ENCODE measurements around the gene GALP. TPM values are rescaled to one million over a fixed set of nuclear protein-coding genes. Genes with fewer than 3 reads are reported as not detected.

The GALP gene
- total RNA-seq, 5 donors from 2014 or later (not counting 1 experiment from before 2014, with no cell fraction given): not detected

GRCh38 chr19:56159622-56160271, 16.1 kb upstream of the GALP start:
- POLR2A ChIA-PET: no interaction called here
- WGBS (ENCODE audit: insufficient coverage): 97% methylated on average over 60 of the region's 69 CpGs
- H3K36me3 Mint-ChIP-seq: peaks cover 34% of the 10 kb centered on the region
- no peaks in the 10 kb centered on the region for H3K27me3 Mint-ChIP-seq
- no peak overlapping the region for H3K4me3 ChIP-seq (ENCODE audit: control insufficient read depth in 1 of 2, extremely low read depth in 1 of 2, low read length in 1 of 2)
- ATAC-seq (replicated peaks in 1 of 4) (no peak), DNase-seq (no peak)
- no peak overlapping the region for H3K27ac ChIP-seq (ENCODE audit: low read length)
- H3K27ac Mint-ChIP-seq: no peak overlapping the region
- peaks cover 0 to 9% of the 10 kb centered on the region in 2 experiments for H3K27me3 ChIP-seq (replicated peaks in 1 of 2; ENCODE audit: control insufficient read depth in 2 of 2, extremely low read depth in 1 of 2, insufficient read depth in 2 of 2, low read length in 1 of 2)
- H3K9me3 Mint-ChIP-seq: no peaks in the 10 kb centered on the region
- H3K9me3 ChIP-seq: no peaks in the 10 kb centered on the region
- H3K4me1 ChIP-seq (ENCODE audit: control insufficient read depth in 1 of 2, extremely low read depth in 1 of 2, insufficient read depth in 2 of 2, low read length in 2 of 2): no peaks in the 10 kb centered on the region
- CTCF ChIA-PET: no interaction called here
- peaks cover 31 to 35% of the 10 kb centered on the region in 2 donors for H3K36me3 ChIP-seq (ENCODE audit: control insufficient read depth in 2 of 2, extremely low read depth in 1 of 2, insufficient read depth in 1 of 2, low read length in 1 of 2)
- no peak overlapping the region for H3K4me3 Mint-ChIP-seq
- peaks cover 0 to 8% (median 8%) of the 10 kb centered on the region in 3 donors for H3K4me1 Mint-ChIP-seq

DNA sequence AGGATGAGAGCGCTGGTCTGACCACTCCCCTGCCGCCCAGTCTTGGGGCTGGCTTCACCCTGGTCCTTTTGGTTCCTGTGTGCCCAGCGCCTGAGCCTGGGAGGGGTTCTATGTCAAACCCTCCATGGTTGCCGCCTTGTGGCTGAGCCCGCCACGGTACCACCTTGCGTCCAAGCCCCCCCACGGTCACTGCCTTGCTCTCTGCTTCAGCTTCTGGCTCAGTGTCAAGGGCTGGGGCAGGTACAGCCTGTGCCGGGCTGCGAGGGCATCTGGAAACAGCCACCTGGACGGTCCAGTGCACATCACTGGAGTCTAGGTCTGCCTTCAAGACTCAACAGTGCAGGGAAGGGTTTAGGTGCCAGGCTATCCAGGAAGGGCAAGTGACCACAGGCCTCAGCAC, 14.3 kb upstream of the GALP start:
- ChIA-PET CTCF (interaction anchor here in 1 of 2 donors (0.7 kb wide), 1 partner anchor 34 kb away, joined by 3 read pairs; no protein-coding TSS in a partner anchor), POLR2A (no interaction called here)
- H3K4me3 Mint-ChIP-seq: no peak overlapping the region
- no peak for ATAC-seq (replicated peaks in 1 of 4)
- DNase-seq: no peak
- no peaks in the 10 kb centered on the region for H3K4me1 ChIP-seq (ENCODE audit: control insufficient read depth in 1 of 2, extremely low read depth in 1 of 2, insufficient read depth in 2 of 2, low read length in 2 of 2)
- H3K27me3 ChIP-seq (replicated peaks in 1 of 2; ENCODE audit: control insufficient read depth in 2 of 2, extremely low read depth in 1 of 2, insufficient read depth in 2 of 2, low read length in 1 of 2): peaks cover 0 to 15% of the 10 kb centered on the region in 2 experiments
- no peaks in the 10 kb centered on the region for H3K9me3 Mint-ChIP-seq
- peaks cover 22% of the 10 kb centered on the region for H3K36me3 Mint-ChIP-seq
- H3K9me3 ChIP-seq: no peaks in the 10 kb centered on the region
- H3K4me1 Mint-ChIP-seq: peaks cover 0 to 8% (median 8%) of the 10 kb centered on the region in 3 donors
- H3K27me3 Mint-ChIP-seq: peaks cover 0 to 5% of the 10 kb centered on the region in 2 donors
- WGBS (ENCODE audit: insufficient coverage): 96% methylated on average over 10 of the region's 11 CpGs
- H3K27ac ChIP-seq (ENCODE audit: low read length): no peak overlapping the region
- no peak overlapping the region for H3K4me3 ChIP-seq (ENCODE audit: control insufficient read depth in 1 of 2, extremely low read depth in 1 of 2, low read length in 1 of 2)
- peaks cover 14 to 21% of the 10 kb centered on the region in 2 donors for H3K36me3 ChIP-seq (ENCODE audit: control insufficient read depth in 2 of 2, extremely low read depth in 1 of 2, insufficient read depth in 1 of 2, low read length in 1 of 2)
- H3K27ac Mint-ChIP-seq: no peak overlapping the region

DNA sequence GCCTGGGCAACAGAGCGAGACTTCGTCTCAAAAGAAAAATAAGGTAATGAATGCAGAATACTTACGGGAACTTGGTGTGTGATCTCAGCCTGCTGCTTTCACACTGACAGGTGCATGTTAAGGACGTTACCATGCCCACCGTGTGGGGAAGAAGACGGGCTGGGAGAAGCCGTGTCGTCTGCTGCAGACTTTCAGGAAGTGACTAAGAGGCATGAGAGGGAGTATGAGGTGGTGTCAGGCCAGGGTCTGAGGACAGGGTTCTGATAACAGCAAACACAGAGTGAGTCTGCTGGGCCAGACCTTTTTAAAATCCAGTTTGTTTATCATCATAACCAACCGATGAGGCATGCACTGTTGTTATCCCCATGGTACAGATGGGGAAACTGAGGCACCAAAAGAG, 13.6 kb upstream of the GALP start:
- POLR2A ChIA-PET: no interaction called here
- no peak for ATAC-seq (replicated peaks in 1 of 4)

DNA sequence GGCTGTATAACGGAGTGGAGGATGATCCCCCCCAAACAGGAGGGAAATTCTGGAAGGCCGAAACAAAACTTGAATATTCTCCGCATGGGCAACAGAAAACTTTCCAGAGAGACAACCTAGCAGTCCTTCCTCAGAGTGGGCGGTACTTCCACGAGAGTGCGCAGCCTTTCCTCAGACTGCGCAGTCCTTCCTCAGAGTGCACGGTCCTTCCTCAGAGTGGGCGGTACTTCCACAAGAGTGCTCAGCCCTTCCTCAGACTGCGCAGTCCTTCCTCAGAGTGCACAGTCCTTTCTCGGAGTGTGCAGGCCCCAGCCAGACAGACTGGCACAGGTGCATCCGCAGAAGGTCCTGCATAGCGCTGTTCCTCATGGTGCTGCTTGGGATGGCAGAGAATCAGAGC, 12.7 kb upstream of the GALP start:
- ChIA-PET POLR2A (no interaction called here), CTCF (no interaction called here)
- H3K4me1 Mint-ChIP-seq: peaks cover 0 to 8% (median 8%) of the 10 kb centered on the region in 3 donors
- Histone ChIP-seq H3K9me3 (no peaks in the 10 kb centered on the region), H3K27ac (ENCODE audit: low read length) (no peak overlapping the region), H3K36me3 (ENCODE audit: control insufficient read depth in 2 of 2, extremely low read depth in 1 of 2, insufficient read depth in 1 of 2, low read length in 1 of 2) (peaks cover 14% of the 10 kb centered on the region in 2 donors), H3K27me3 (replicated peaks in 1 of 2; ENCODE audit: control insufficient read depth in 2 of 2, extremely low read depth in 1 of 2, insufficient read depth in 2 of 2, low read length in 1 of 2) (peaks cover 0 to 21% of the 10 kb centered on the region in 2 experiments), H3K4me1 (ENCODE audit: control insufficient read depth in 1 of 2, extremely low read depth in 1 of 2, insufficient read depth in 2 of 2, low read length in 2 of 2) (no peaks in the 10 kb centered on the region), H3K4me3 (ENCODE audit: control insufficient read depth in 1 of 2, extremely low read depth in 1 of 2, low read length in 1 of 2) (no peak overlapping the region)
- DNase-seq: no peak
- no peaks in the 10 kb centered on the region for H3K9me3 Mint-ChIP-seq
- H3K27me3 Mint-ChIP-seq: peaks cover 0 to 5% of the 10 kb centered on the region in 2 donors
- H3K36me3 Mint-ChIP-seq: peaks cover 11% of the 10 kb centered on the region
- ATAC-seq (replicated peaks in 1 of 4): peak in 1 of 4 experiments; percentile 40
- WGBS (ENCODE audit: insufficient coverage): 85% methylated on average over 13 of the region's 13 CpGs
- H3K27ac Mint-ChIP-seq: no peak overlapping the region
- H3K4me3 Mint-ChIP-seq: no peak overlapping the region

More for the DNA sequence above, 13.6 kb upstream of the GALP start:
- H3K36me3 ChIP-seq (ENCODE audit: control insufficient read depth in 2 of 2, extremely low read depth in 1 of 2, insufficient read depth in 1 of 2, low read length in 1 of 2): peaks cover 14 to 18% of the 10 kb centered on the region in 2 donors
- Mint-ChIP-seq H3K27ac (peak overlapping the region in 1 of 2 donors; percentile 16), H3K36me3 (peaks cover 20% of the 10 kb centered on the region), H3K4me3 (no peak overlapping the region), H3K27me3 (peaks cover 0 to 5% of the 10 kb centered on the region in 2 donors), H3K9me3 (no peaks in the 10 kb centered on the region), H3K4me1 (peaks cover 0 to 8% (median 8%) of the 10 kb centered on the region in 3 donors)
- peaks cover 0 to 15% of the 10 kb centered on the region in 2 experiments for H3K27me3 ChIP-seq (replicated peaks in 1 of 2; ENCODE audit: control insufficient read depth in 2 of 2, extremely low read depth in 1 of 2, insufficient read depth in 2 of 2, low read length in 1 of 2)
- 30% methylated on average over 9 of the region's 9 CpGs for WGBS (ENCODE audit: insufficient coverage)
- no peaks in the 10 kb centered on the region for H3K4me1 ChIP-seq (ENCODE audit: control insufficient read depth in 1 of 2, extremely low read depth in 1 of 2, insufficient read depth in 2 of 2, low read length in 2 of 2)
- H3K4me3 ChIP-seq (ENCODE audit: control insufficient read depth in 1 of 2, extremely low read depth in 1 of 2, low read length in 1 of 2): no peak overlapping the region
- DNase-seq: peak in 1 of 35 experiments; percentile 7
- no peak overlapping the region for H3K27ac ChIP-seq (ENCODE audit: low read length)
- no peaks in the 10 kb centered on the region for H3K9me3 ChIP-seq
- CTCF ChIA-PET: interaction anchor here in 1 of 2 donors (0.7 kb wide), 1 partner anchor 35 kb away, joined by 3 read pairs; no protein-coding TSS in a partner anchor

- no peak for ATAC-seq (replicated peaks in 1 of 4)
- WGBS (ENCODE audit: insufficient coverage): 50% methylated on average over 2 of the region's 7 CpGs
These were observed 8.7 kb upstream of the GALP start for GRCh38 chr19:56167064-56167578.

GRCh38 chr19:56170261-56170660, 5.5 kb upstream of the GALP start:
- peaks cover 2 to 5% (median 3%) of the 10 kb centered on the region in 3 donors for H3K4me1 Mint-ChIP-seq
- Histone ChIP-seq H3K27me3 (replicated peaks in 1 of 2; ENCODE audit: control insufficient read depth in 2 of 2, extremely low read depth in 1 of 2, insufficient read depth in 2 of 2, low read length in 1 of 2) (peaks cover 2 to 16% of the 10 kb centered on the region in 2 experiments), H3K4me3 (ENCODE audit: control insufficient read depth in 1 of 2, extremely low read depth in 1 of 2, low read length in 1 of 2) (no peak overlapping the region), H3K36me3 (ENCODE audit: control insufficient read depth in 2 of 2, extremely low read depth in 1 of 2, insufficient read depth in 1 of 2, low read length in 1 of 2) (no peaks in the 10 kb centered on the region), H3K27ac (ENCODE audit: low read length) (no peak overlapping the region), H3K4me1 (ENCODE audit: control insufficient read depth in 1 of 2, extremely low read depth in 1 of 2, insufficient read depth in 2 of 2, low read length in 2 of 2) (peaks cover 0 to 4% of the 10 kb centered on the region in 2 experiments), H3K9me3 (no peaks in the 10 kb centered on the region)
- H3K36me3 Mint-ChIP-seq: no peaks in the 10 kb centered on the region
- ATAC-seq (replicated peaks in 1 of 4): no peak
- no peaks in the 10 kb centered on the region for H3K9me3 Mint-ChIP-seq
- H3K4me3 Mint-ChIP-seq: no peak overlapping the region
- CTCF ChIA-PET: interaction anchor here in 1 of 2 donors (0.6 kb wide), 1 partner anchor 82 kb away, joined by 5 read pairs; no protein-coding TSS in a partner anchor
- no peak for DNase-seq
- POLR2A ChIA-PET: no interaction called here
- no peak overlapping the region for H3K27ac Mint-ChIP-seq
- peaks cover 0 to 8% of the 10 kb centered on the region in 2 donors for H3K27me3 Mint-ChIP-seq
- 80% methylated on average over 14 of the region's 14 CpGs for WGBS (ENCODE audit: insufficient coverage)

More at GRCh38 chr19:56167064-56167578, 8.7 kb upstream of the GALP start:
- no peak overlapping the region for H3K4me3 ChIP-seq (ENCODE audit: control insufficient read depth in 1 of 2, extremely low read depth in 1 of 2, low read length in 1 of 2)
- no peaks in the 10 kb centered on the region for H3K9me3 ChIP-seq
- DNase-seq: no peak
- H3K27me3 ChIP-seq (replicated peaks in 1 of 2; ENCODE audit: control insufficient read depth in 2 of 2, extremely low read depth in 1 of 2, insufficient read depth in 2 of 2, low read length in 1 of 2): peaks cover 0 to 21% of the 10 kb centered on the region in 2 experiments
- no peak overlapping the region for H3K4me3 Mint-ChIP-seq
- peaks cover 0 to 5% of the 10 kb centered on the region in 2 donors for H3K36me3 ChIP-seq (ENCODE audit: control insufficient read depth in 2 of 2, extremely low read depth in 1 of 2, insufficient read depth in 1 of 2, low read length in 1 of 2)
- H3K36me3 Mint-ChIP-seq: no peaks in the 10 kb centered on the region
- H3K9me3 Mint-ChIP-seq: no peaks in the 10 kb centered on the region
- no peak overlapping the region for H3K27ac Mint-ChIP-seq
- H3K4me1 ChIP-seq (ENCODE audit: control insufficient read depth in 1 of 2, extremely low read depth in 1 of 2, insufficient read depth in 2 of 2, low read length in 2 of 2): peaks cover 0 to 4% of the 10 kb centered on the region in 2 experiments
- no peak overlapping the region for H3K27ac ChIP-seq (ENCODE audit: low read length)
- POLR2A ChIA-PET: no interaction called here
- peaks cover 0 to 5% of the 10 kb centered on the region in 2 donors for H3K27me3 Mint-ChIP-seq
- CTCF ChIA-PET: no interaction called here
- H3K4me1 Mint-ChIP-seq: peaks cover 5 to 10% (median 9%) of the 10 kb centered on the region in 3 donors
